Gastroesophageal sphincter (tissue), 3 donors: ENCODE measurements around the gene RASD1.

ENCODE experiments used
- EP300 ChIP-seq: sonication (generic); formaldehyde crosslinking; IDR thresholded peaks from one replicate; pipeline ENCODE4 v1.6.1; 2017; ENCODE audit warnings: antibody characterized with exemption, mild to moderate bottlenecking
- POLR2A ChIP-seq, 2 donors: fragments of 450-650 bp; IDR thresholded peaks; one replicate each; pipeline ENCODE4 v1.6.1; 2017; ENCODE audit warnings: antibody characterized with exemption in 2 of 2, mild to moderate bottlenecking in 2 of 2, moderate library complexity in 1 of 2
- POLR2AphosphoS5 ChIP-seq: sonication (generic); formaldehyde crosslinking; IDR thresholded peaks from one replicate; pipeline ENCODE4 v1.6.1; 2017; ENCODE audit warnings: antibody characterized with exemption
- TF ChIP-seq, protein P1 (sequence below), 4 experiments: fragments of 200-600 bp in 2 of 4; fragments of 450-650 bp in 2 of 4; sonication (generic) in 1 of 4; IDR thresholded peaks; one replicate each; pipeline ENCODE4 v1.5.1; 2017 to 2019; ENCODE audit warnings: antibody characterized with exemption in 4 of 4, mild to moderate bottlenecking in 2 of 4, moderate library complexity in 2 of 4

DNA sequence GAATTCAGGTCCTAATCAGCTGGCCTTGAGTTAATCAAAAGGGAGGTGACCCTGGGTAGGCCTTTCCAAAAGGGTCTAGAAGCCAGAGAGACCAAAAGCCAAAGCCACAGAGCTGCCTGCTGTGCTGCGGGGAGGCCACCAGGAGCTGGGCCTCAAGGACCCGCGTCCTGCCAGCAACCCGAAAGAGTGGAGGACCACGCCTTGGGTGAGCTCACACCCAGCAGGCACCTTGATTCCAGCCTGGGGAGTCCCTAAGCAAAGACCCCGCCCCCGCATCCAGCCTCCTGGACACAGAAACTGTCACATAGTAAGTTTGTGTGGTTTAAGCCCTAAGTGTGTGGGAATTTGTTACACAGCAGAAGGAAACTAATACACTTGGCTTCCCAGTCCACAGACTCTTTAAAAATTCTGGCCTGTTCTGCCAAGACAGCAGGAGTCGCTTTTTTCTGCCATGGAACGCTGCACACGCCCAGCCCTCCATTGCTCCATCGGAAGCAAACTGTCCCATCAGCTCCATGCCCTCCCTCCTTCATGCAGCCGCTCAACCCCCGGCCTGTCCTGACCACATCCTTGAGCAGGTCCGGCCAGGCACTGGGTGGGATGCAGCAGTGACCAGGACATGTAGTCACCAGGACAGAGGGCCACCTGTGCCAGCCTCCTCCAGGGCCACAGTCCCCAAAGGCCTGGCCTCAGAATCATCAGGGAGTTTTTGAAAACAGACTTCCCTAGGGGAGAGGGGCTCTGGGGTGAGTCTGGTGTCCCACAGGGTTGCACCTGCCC, 20.9 kb upstream of the RASD1 start:
- TF ChIP-seq, protein P1, sequence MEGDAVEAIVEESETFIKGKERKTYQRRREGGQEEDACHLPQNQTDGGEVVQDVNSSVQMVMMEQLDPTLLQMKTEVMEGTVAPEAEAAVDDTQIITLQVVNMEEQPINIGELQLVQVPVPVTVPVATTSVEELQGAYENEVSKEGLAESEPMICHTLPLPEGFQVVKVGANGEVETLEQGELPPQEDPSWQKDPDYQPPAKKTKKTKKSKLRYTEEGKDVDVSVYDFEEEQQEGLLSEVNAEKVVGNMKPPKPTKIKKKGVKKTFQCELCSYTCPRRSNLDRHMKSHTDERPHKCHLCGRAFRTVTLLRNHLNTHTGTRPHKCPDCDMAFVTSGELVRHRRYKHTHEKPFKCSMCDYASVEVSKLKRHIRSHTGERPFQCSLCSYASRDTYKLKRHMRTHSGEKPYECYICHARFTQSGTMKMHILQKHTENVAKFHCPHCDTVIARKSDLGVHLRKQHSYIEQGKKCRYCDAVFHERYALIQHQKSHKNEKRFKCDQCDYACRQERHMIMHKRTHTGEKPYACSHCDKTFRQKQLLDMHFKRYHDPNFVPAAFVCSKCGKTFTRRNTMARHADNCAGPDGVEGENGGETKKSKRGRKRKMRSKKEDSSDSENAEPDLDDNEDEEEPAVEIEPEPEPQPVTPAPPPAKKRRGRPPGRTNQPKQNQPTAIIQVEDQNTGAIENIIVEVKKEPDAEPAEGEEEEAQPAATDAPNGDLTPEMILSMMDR (IDR thresholded peaks at IDR 0.05) = no peak
- TF ChIP-seq POLR2A (IDR thresholded peaks at IDR 0.05) (no peak), EP300 (no peak), POLR2AphosphoS5 (no peak)
